GM18511 (cell line): ENCODE results near the gene OGFOD1.

Experiments
- ATAC-seq: cut with Tn5 transposase; IDR thresholded peaks from one replicate; pipeline ENCODE4 v1.9.1; 2021; ENCODE audit warnings: mild to moderate bottlenecking, moderate library complexity; ENCODE audit not compliant: unreplicated experiment

Gene OGFOD1

DNA sequence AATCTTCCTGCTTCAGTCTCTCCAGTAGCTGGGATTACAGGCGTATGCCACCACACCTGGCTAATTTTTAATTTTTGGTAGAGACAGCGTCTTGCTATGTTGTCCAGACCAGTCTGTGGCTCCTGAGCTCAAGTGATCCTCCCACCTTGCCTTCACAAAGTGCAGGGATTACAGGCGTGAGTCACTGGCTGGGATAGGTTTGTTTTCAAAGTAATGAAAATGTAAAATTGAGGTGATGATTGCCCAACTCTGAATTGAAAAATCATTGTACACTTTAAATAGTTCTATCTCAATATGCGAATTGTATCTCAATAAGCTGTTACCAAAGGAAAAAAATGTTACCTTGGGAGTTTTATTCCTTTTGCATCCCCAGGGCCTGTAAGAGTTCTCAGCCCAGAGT is 24.8 kb upstream of the OGFOD1 start:
- no peak for ATAC-seq

DNA sequence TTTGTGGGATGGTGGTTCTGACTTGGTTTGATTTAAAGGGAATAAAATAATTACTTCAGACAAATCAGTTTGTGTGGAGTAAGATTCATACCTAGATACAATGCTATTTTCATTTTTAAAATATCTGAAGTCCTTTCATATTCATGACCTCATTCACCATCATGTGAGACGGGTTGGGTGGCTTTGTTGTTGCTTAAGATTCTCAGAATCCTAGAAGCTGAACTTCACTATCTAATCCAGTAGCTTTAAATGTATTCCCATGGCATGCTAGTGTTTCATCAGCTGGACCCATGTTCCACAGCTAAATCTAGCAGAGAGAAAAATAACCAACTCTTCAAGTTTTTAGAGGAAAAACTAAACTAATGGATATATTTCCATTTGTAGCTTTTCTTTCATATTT is 23.3 kb upstream of the OGFOD1 start:
- ATAC-seq, result no peak

DNA sequence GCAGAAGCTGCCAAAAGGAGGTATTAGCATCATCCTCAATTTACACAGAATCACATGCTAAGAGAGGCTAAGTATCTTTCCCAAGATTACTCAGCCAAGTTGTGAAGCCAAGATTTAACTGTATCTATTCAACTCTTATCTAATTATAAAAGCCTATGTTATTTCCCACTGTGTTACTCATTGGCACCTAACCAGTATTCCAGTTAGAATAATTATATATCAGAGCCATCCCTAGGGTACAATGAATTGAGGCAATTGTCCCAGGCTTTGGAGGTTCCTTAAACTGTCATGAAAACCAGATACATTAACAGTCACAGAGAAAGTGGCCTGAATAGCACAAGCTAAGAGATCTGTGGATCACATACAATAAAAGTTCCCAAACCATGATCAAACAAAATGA is 15.1 kb upstream of the OGFOD1 start:
- no peak for ATAC-seq

GRCh38 chr16:56438038-56438437 is 13.3 kb upstream of the OGFOD1 start:
- ATAC-seq, result no peak

- no peak for ATAC-seq
Observed at GRCh38 chr16:56447286-56447685, 4.1 kb upstream of the OGFOD1 start.

- no peak for ATAC-seq
Observed at GRCh38 chr16:56448005-56448404, 3.3 kb upstream of the OGFOD1 start.

DNA sequence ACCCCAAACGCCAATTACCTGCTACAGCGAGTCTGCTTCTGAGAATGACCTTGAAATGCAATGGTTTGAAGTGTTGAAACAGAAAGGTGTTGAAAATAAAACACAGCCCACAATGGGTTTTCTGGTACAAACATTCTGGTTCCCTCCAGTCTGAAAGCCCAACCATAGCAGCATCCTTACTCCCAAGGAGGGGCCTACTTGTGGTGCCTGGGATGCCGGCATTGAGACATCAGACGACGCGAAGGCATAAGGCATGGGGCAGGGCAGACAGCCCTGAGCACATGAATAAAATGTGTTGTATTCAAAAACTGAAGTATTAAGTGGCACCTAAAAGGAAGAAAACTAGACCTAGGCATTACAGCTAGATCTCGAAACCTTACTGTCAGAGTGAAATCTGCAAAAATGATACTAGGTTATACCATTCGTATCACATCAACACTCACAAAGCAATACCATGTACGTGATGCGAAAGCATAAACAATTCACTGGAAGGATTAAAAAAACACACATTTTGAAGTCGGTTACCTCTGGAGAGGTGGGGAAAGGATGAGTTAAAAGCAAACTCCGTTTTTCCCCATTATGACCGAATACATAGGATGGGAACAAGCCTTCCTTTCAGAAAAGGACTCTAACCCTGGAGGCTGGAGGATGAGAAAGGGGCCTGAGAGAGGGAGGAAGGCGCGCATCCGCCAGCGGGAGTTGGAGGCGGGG is 924 bp upstream of the OGFOD1 start:
- no peak for ATAC-seq

DNA sequence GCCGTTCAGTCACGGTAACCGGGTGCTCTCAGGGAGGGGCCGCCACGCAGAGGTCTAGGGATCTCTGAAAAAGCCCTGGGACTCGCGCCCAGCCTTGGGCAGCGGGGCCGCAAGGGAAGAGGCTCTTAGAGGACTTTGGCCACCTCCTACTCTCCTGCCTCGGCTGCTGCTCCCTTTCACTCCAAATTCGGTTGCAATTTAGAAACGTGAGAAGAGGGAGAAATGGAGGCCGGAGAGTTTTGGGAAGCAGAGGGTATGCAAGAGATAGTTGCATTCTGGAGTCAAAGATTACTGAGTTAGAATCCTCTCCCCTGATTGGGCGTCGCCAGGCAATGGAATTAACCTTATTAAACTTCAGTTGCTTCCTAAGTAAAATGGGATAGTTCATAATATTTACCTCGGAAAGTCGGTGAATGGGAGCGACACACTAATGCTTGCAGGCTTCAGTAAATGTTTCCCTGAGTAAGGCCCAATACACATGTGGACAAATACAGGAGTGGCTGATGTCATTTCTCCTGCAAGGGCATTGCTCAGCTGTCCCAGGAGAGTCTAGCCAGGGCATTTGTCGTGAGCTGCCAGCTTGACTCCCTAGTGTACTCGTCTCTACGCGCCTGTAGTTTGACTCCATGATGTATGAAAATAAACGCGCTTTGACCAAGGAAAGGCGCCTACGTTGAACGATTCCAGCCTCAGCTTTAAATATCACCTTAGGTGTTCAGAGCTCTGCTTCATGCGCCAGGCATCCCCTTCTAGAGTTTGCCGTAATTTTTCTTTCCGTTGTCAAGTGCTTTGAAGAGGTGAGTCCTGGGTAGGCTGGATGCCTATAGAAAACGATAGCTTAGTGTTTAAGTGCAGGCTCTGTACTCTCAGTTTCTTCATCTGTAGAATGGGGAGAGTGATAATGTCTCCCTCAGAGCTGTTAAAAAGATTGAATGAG is 667 bp downstream of the OGFOD1 start:
- ATAC-seq, result peak; percentile 55

- no peak for ATAC-seq
Observed at GRCh38 chr16:56457927-56458470, 6.6 kb downstream of the OGFOD1 start.

DNA sequence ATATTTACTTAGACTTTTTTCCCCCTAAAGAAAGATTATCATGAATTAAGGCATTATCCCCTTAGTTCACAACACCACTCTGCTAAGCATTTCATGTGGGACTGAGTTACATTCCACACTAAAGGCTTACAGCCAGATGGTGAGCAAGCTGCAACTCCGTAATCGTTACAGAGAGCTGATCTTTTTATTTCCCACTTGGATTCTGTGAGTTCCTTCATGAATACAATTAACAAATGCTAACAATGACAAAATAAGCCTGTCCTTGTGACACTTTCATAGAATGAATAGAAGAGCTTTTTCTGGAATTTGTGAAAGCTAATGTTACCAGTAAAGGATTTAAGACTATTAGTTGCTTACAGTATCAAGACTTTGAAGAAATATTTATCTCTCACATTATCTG is 8.7 kb downstream of the OGFOD1 start:
- ATAC-seq, result no peak

DNA sequence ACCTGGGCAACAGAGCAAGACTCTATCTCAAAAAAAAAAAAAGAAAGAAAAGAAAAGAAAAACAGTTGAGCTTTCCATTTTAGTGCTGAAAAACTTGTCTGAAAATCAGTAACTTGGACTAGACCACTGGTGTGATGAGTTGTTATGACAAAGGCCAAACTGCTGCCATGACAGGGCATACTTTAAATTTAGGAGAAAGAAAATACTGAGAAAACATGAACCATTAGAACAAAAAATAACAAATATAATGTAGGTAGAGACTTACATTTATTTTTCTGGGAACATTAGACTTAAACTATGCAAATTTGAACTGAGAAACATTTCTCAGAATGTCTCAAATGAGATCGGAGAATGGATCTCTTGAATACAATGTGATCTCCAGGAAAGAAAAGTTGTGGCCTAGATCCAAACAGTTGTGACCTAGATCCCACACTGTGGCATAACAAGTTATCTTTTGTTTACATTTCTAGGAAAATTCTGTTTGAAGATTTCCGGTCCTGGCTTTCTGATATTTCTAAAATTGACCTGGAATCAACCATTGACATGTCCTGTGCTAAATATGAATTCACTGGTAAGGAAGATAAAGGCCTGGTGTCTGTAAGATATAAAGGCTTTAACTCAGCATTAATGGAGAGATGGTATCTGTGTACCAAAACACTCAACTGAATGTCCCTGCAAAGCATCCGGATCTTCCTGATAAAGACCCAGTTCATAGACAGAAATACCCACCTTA is 10.9 kb downstream of the OGFOD1 start:
- no peak for ATAC-seq

GRCh38 chr16:56463153-56463552 is 11.8 kb downstream of the OGFOD1 start:
- no peak for ATAC-seq

DNA sequence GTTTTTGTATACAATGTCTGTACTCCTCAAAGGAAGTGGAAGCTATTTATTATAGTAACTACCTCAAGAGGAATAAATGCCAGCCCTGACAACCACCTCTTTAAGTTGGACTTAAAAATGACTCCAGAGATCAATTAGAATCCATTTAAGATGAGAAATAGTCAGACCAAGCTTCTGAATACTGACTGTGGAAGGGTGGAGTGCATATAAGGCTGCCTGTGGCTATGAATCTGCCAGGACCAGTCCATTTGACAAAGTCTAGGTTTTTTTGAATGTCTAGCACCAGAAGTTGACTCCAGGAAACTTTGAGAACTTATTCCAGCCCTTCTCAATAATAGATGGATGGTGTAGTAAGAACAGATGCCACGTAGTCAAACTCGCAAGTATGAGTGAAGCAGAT is 15.0 kb downstream of the OGFOD1 start:
- ATAC-seq, result no peak

GRCh38 chr16:56468800-56469199 is 17.4 kb downstream of the OGFOD1 start:
- no peak for ATAC-seq

GRCh38 chr16:56469748-56470147 is 18.4 kb downstream of the OGFOD1 start:
- ATAC-seq, result no peak

DNA sequence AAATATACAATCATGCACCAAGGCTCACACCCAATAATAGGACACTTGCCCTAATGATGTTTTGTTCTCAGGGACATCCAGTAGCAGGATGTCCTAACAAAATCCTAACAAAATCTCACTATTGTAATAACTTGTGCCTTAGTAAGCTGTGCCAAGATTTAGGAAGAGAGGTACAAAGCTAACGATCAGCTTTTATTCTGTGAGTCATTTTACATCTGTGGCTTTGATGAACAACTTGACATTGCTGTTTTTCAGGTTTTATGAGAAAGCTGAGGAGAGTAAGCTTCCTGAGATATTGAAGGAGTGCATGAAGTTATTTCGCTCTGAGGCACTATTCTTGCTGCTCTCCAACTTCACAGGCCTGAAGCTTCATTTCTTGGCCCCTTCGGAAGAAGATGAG is 18.9 kb downstream of the OGFOD1 start:
- no peak for ATAC-seq

GRCh38 chr16:56470666-56471065 is 19.3 kb downstream of the OGFOD1 start:
- no peak for ATAC-seq

GRCh38 chr16:56475201-56475600 is 23.8 kb downstream of the OGFOD1 start:
- ATAC-seq, result no peak

- no peak for ATAC-seq
Observed at GRCh38 chr16:56477096-56477878, 25.9 kb downstream of the OGFOD1 start.

DNA sequence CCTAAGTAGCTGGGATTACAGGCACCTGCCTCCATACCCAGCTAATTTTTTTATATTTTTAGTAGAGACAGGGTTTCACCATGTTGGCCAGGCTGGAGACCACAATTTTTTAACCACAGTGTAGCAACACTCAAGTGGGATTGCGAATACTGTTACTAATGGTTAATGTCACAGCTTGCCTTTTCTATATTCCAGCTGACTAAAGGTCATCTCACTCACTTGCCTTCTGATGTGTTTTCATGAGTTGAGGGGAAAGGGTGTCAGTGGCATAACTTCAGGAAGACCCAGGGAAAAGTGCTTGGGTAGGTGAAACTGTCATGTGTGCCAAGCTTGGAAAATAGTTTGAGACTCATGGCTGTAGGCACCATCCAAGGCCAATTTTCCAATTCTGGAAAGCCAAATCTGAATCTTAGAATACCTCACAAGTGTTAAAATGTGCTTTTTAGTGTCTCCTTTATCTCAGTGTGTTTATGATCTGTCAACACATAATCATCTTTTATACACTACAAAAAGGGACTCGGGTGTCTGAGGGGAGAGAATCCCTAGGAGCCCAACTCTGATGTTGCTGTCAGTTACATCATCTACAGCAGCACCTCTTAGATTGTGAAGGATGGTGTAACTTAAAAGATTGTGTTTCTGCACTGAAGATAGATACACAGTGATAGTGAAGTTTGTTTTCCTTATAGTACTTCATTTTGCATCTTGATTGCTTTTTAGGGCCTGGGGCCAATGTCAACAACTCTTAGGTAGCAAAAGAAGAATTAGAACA is 27.1 kb downstream of the OGFOD1 start:
- ATAC-seq, result no peak
